HK-2 (cell line): Measurements from ENCODE around the gene EVI5.

ENCODE experiments used
- DNase-seq: peaks from one replicate; pipeline ENCODE4 v3.0.0-alpha.2; 2018; ENCODE audit not compliant: unreplicated experiment

EVI5 gene

GRCh38 chr1:92784639-92785500 lies at the start of gene EVI5:
Gene EVI5, minus strand, starts transcription at chr1:92785108. Its CDS starts 48,562 bp downstream, at chr1:92736546.
- DNase-seq: peak; percentile 94

GRCh38 chr1:92834617-92835016 lies 49.7 kb upstream of the EVI5 start:
- DNase-seq: no peak

GRCh38 chr1:92833840-92834239 lies 48.9 kb upstream of the EVI5 start:
- DNase-seq: no peak

- DNase-seq: no peak
Observed at GRCh38 chr1:92832537-92833114, 47.7 kb upstream of the EVI5 start.

- DNase-seq: peak; percentile 98
Observed at GRCh38 chr1:92831762-92832536, 47.0 kb upstream of the EVI5 start, which contains the start of gene RPL5. Gene RPL5, plus strand, starts transcription at chr1:92832040. Its CDS starts 75 bp downstream, at chr1:92832115.

- DNase-seq: no peak
Observed at GRCh38 chr1:92831368-92831761, 46.5 kb upstream of the EVI5 start.

GRCh38 chr1:92826792-92827191 lies 41.9 kb upstream of the EVI5 start:
- DNase-seq: no peak

GRCh38 chr1:92822879-92823278 lies 38.0 kb upstream of the EVI5 start:
- DNase-seq: no peak

GRCh38 chr1:92820551-92820950 lies 35.6 kb upstream of the EVI5 start:
- DNase-seq: no peak

- no peak for DNase-seq
Observed at GRCh38 chr1:92820024-92820423, 35.1 kb upstream of the EVI5 start.

GRCh38 chr1:92817986-92818764 lies 33.3 kb upstream of the EVI5 start:
- DNase-seq: no peak

GRCh38 chr1:92817137-92817697 lies 32.3 kb upstream of the EVI5 start:
- DNase-seq: no peak

GRCh38 chr1:92816732-92817131 lies 31.8 kb upstream of the EVI5 start:
- DNase-seq: no peak

- no peak for DNase-seq
Observed at GRCh38 chr1:92808381-92808780, 23.5 kb upstream of the EVI5 start.

- no peak for DNase-seq
Observed at GRCh38 chr1:92805216-92805615, 20.3 kb upstream of the EVI5 start.

- DNase-seq: peak; percentile 45
Observed at GRCh38 chr1:92804721-92805201, 19.9 kb upstream of the EVI5 start.

- no peak for DNase-seq
Observed at GRCh38 chr1:92803140-92803887, 18.4 kb upstream of the EVI5 start.

GRCh38 chr1:92797961-92798360 lies 13.1 kb upstream of the EVI5 start:
- no peak for DNase-seq

GRCh38 chr1:92797297-92797696 lies 12.4 kb upstream of the EVI5 start:
- DNase-seq: no peak

GRCh38 chr1:92795166-92795565 lies 10.3 kb upstream of the EVI5 start:
- DNase-seq: no peak
